PFSK-1 (cell line): ENCODE data around the gene SAG.

Experiments used
- POLR2AphosphoS5 ChIP-seq: IDR thresholded peaks from 2 replicates; pipeline ENCODE4 v1.6.1; 2012; ENCODE audit warnings: low read depth, mild to moderate bottlenecking, control low read depth, low read length, moderate library complexity
- REST ChIP-seq, 2 experiments: IDR thresholded peaks; 2 replicates each; pipeline versions ENCODE4 v1.6.1 to v1.8.0; 2011 to 2012; ENCODE audit warnings: low read depth in 2 of 2, low read length in 2 of 2, control low read depth in 1 of 2, inconsistent platforms in 1 of 2, mild to moderate bottlenecking in 1 of 2, moderate library complexity in 1 of 2; ENCODE audit not compliant: insufficient read depth in 1 of 2
- SIN3A ChIP-seq: IDR thresholded peaks from 2 replicates; pipeline ENCODE4 v1.6.1; 2012; ENCODE audit warnings: mild to moderate bottlenecking, low read length, moderate library complexity, borderline replicate concordance; ENCODE audit not compliant: insufficient read depth
- TAF1 ChIP-seq: IDR thresholded peaks from 2 replicates; pipeline ENCODE4 v1.6.1; 2012; ENCODE audit warnings: low read length, control low read depth, borderline replicate concordance; ENCODE audit not compliant: insufficient read depth

- TF ChIP-seq TAF1 (no peak), REST (IDR thresholded peaks at IDR 0.05; ENCODE audit: insufficient read depth in 1 of 2, low read depth in 2 of 2, low read length in 2 of 2) (no peak), POLR2AphosphoS5 (no peak), SIN3A (no peak)
Observed at GRCh38 chr2:233297076-233297475, 10.5 kb upstream of the SAG start.
